NCI-H526 (cell line): ENCODE data around the gene ISCA2.
"Not testable (repeated sequence)": the region's sequence is repeated elsewhere in the genome, so short reads cannot be mapped to it uniquely, and the experiment has no call there.

ENCODE experiments used
- DNase-seq, 2 experiments: peaks; one replicate each; lab custom pipeline; 2025; lab: John Stamatoyannopoulos, UW

Gene ISCA2, protein sequence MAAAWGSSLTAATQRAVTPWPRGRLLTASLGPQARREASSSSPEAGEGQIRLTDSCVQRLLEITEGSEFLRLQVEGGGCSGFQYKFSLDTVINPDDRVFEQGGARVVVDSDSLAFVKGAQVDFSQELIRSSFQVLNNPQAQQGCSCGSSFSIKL

DNA sequence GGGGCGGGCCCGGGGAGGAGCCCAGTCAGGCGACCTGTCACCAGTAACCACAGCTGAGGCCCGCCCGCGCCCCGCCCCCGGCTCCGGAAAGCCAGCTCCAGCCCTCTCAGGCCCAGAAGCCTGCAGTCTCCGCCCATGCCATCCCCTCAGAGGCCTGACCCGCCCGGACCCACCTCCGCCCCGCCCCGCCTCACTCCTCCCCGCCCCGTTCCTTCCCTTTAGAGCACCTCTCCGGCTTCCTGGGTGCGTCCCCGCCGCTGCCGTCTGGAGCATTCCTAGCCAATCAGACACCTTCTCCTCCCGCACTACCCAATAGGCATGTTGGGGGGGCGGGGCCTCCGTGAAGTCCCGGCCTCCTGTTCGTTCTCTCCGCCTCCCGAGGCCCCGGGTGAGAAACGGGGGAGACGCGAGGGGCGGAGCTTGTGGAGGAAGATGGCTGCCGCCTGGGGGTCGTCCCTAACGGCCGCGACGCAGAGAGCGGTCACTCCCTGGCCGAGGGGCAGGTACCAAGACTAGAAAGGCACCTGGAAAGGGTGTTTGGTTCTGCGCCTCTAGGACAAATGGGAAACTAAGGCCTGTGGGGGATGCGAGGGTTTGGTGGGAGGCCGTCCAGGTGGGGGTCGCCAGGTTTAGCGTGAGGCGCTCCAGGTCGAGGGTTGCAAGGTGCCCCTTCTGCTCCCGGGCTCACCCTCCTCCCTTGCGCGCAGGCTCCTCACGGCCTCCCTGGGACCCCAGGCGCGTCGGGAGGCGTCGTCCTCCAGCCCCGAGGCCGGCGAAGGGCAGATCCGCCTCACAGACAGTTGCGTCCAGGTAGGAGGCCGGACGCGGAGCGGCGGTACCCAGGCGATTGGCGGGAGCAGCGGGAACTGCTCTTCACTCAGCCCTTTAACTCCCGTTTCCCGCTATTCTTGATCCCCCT is at the start of gene ISCA2:
Gene ISCA2, plus strand, starts transcription at position 423 of the 919 bp plus-strand sequence. Its CDS starts 10 bp downstream, at position 433.
- DNase-seq, result peak; percentile 99

DNA sequence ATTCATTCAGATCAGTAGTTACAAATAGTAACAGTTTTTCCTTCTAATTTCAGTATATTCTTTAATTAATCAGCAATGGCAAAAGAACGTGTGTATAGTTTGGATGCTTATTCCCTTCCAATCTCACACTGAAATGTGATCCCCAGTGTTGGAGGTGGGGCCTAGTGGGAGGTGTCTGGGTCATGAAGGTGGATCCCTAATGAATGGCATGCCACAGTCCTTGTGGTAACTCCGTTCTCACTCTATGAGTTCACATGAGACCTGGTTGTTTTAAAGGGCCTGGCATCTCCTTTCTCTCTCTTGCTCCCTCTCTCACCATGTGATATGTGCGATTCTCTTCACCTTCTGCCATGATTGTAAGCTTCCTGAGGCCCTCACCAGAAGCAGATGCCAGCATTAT is 48.7 kb upstream of the ISCA2 start:
- no peak for DNase-seq

DNA sequence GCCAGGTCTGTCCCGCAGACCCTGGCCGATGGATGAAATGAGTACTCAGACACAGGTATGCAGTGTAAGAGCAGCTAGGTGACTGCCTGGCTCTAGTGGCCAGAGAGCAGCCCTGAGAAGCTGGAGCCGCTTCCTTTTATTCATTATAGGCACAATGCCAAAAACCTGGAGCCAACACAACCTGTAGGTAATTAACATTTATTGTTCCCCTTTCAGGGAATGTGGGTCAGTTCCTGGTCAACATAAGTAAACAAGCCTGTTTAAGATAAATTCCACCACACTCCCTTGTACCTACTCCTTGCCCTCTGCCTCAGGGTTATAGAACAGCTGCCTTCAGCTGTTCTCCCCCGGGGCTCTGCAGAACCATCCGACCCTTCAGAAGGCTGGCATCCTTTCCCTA is 39.2 kb upstream of the ISCA2 start:
- DNase-seq, result not testable (repeated sequence)

GRCh38 chr14:74456684-74457564 is 36.6 kb upstream of the ISCA2 start:
- DNase-seq, result no peak

DNA sequence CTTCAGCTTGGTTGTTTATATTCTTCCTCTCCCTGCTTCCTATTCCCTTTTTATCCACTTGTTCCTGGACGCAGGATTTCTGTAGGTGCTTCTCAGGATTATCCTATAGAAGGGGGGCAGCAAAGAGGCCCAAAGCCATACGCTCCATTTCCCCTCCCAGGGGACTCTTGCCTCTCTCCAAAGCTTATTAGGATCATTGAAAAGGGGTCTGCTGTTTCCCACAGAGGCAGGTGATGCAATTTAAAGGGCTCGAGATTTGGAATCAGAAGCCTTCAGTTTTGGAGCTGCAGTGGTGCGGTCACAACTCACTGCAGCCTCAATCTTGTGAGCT is 36.0 kb upstream of the ISCA2 start:
- DNase-seq, result no peak

DNA sequence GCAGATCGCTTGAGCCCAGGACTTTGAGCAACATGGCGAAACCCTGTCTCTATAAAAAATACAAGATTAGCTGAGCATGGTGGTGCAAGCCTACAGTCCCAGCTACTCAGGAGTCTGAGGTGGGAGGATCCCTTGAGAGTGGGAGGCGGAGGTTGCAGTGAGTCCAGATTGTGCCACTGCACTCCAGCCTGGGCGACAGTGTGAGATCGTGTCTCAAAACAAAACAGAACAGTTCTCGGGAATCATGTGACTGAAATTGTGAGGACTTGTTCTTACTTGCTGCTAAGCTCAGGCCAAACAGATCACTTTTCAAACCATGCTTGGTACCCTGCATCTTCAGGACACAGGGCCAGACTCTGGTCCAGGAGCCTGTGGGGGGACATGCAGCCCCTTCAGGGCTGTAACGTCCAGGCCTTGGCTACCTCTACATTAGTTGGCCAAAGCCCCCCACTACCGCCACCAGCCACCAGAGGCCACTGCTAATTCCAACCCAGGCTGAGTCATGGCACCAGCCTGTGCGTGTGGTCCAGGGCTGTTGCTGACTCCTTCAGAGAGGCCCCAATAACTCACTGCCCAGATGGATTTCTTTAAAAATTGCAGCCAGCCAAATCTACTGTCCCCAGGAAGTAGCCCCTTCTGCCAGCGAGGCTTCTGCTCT is 34.1 kb upstream of the ISCA2 start:
- DNase-seq, result no peak

DNA sequence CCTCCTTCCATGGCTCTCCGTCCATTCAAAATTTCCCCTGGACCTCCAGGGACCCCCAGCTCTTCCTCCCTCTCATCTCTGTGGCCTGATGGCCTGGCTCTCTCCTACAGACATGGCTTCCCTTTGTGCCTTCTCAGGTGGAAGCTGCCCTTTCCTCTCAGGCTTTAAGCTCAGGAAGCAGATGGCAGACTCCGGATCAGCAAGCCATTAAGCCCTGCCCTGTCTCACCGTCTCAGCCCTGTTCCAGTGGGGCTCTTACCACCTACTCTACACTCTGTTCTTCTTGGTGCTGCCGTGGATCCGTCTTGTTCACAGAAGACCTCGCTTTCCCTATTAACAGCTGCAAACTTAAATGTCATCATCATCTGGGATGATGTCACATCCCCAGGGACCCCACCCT is 33.6 kb upstream of the ISCA2 start:
- DNase-seq, result no peak

- DNase-seq, result no peak
These were observed 30.6 kb upstream of the ISCA2 start for GRCh38 chr14:74462993-74463392.

- no peak for DNase-seq
These were observed 29.9 kb upstream of the ISCA2 start for GRCh38 chr14:74463697-74464096.

DNA sequence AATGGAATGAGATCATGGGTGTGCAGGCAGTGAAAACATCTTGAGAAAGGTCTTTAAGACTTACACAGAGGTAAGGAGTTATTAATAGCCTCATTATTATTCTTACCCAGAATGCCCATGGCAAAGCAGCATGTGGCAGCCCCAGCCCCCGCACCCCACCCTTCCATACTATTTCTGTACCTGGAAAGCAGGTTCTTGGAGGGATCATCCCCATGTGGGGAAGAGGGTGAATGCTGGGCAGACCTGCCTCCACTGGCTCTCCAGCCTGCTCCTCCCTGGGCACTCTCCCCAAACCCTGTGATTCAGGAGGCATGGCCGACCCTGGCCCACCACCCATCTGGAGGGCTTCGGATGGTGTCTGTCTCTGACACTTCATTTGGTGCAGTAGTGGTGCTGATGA is 28.8 kb upstream of the ISCA2 start:
- no peak for DNase-seq

- DNase-seq, result no peak
These were observed 28.2 kb upstream of the ISCA2 start for GRCh38 chr14:74465335-74465734.

DNA sequence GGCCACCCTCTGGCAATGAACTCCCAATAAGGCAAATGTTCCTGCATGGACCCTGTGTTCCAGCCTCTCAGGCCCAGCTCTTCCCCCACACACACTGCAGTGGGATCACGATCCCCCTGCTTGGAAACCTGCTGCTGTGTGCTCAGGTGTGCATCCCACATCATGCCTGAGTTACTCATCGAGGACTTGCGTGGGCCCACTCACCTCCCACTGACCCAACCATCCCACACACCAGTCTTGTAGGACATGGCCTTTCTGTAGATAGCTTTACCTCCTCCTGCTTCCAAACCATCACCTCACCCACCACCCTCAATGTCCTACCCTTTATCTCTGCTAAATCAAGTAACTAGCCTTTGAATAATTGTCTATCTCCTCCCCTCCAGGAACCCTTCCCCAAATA is 25.1 kb upstream of the ISCA2 start:
- no peak for DNase-seq

DNA sequence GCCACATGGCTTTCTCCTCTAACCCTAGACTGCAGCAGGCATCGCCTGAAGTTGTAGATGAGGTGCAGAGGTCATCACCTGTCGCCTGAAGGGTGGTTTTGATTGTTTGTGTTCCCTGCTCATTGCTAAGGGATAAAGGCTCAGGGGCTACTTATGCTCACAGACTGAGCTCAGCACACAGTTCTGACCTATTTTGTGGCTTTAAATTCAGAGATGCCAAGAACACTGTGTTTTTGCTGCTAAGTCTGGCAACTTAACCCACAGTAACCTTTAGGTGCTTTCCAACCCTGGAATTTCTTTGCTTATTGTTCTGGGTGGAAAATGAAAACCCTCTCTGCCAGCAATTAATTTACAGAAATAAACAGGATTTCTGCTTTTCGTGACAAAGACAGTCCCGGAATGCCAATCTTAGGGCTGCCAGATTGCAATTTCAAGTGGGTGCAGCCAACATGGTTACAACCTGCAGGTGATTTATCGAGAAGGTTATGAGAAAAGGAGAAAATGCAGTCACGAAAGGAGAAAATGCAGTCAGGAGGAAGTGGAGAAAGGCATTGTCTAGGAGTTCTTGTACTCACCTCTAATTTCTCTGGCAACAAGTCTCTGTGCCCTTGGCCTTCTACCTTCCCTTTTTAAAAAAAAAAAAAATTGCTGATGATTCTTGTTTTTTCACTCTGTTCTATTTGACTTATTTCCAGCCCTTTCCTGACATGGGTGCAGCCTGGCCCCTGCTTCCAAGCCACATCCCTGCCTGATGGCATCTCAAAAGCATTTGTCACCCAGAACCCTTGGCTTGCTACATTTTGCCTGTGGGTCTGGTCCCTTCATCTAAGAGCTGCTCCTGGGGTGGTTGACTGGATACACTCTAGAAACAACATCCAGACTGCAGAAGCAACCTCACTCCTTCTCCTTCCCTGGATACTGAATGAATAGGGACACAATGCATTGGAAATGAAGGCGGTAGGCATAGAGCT is 23.7 kb upstream of the ISCA2 start:
- DNase-seq, result no peak

GRCh38 chr14:74472601-74473000 is 21.0 kb upstream of the ISCA2 start:
- DNase-seq, result no peak

DNA sequence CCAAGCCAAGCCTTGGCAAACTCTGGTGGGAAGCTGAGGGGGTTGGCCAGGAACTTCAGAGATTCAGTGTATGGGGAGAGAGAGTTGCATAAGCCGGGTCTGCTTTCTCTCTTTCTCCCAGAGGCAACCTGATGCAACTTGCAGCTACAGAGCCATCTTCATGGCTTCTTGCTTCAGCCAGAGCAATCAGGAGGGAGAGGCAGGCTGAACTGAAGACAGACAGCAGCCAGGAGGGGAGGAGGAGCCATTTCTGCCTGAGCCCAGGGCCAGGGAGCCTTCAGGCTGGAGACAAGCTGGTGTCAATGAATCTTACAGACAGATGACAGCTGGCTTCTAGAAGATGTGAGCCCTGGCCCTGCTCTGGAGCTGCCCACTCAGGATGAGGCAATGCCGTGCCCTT is 19.2 kb upstream of the ISCA2 start:
- no peak for DNase-seq

DNA sequence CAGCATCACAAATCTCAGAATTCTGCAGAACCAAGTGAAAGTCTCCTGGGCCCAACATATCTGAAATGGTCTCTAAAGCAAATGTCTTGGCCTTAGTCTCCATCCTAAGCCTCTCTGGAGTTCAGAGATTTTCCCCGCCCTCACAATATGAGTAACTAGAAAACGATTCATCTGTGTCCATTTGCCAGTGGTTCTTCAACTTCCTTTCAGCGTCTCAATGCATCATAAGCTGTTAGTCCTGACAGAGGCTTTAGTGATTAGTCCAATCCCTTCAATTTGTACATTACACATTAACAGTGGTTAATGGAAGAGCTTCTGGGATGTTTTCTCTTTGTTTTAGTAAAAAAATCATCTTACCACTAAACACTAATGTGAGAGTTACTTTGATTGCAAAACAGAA is 17.9 kb upstream of the ISCA2 start:
- DNase-seq, result no peak

DNA sequence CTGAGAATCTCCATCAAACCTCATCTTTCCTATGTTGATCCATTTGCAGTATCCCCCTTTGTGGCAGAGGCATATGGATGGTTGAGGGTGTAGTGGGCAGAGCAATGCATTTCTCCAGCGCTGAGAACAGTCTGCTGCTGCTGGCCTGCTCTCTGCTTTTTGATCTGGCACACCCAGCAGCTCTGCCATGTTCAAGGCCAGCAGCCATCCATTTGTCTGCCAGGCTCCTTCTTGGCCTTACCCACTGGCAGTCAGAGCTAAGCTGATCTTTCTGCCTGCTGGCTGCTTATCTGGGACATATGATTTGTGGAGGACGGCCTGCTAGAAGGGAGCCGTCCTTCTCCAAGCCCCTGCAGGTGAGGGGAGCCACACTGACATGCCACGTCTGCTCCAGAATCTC is 17.5 kb upstream of the ISCA2 start:
- no peak for DNase-seq

- DNase-seq, result no peak
These were observed 17.0 kb upstream of the ISCA2 start for GRCh38 chr14:74476607-74477006.

- DNase-seq, result peak; percentile 8 to 51
These were observed 14.4 kb upstream of the ISCA2 start for GRCh38 chr14:74478996-74479635.

GRCh38 chr14:74480046-74480445 is 13.5 kb upstream of the ISCA2 start:
- no peak for DNase-seq

DNA sequence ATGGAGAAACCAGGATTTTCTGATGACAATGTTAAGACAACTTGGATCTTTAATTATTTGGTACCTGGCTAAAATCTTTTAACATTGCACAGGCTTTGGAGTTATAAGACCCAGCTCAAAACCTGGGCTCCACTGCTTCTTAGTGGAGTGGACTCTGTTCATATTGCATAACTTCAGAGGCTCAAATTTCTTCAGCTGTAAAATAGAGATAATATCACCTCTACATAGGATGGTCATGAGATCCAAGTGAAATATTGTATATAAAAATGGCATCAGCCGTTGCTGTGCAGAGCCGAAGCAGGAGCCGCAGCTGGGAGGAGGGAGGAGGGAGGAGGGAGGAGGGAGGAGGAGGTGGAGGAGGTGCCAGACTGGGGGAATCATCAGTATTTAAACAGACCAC is 11.0 kb upstream of the ISCA2 start:
- no peak for DNase-seq
